ENCODE results near the gene URGCP. TPM values are rescaled to one million over a fixed set of nuclear protein-coding genes. Genes with fewer than 3 reads are reported as not detected.

The URGCP gene
- total RNA-seq, 1 experiment from 2014 or later: 29.8 TPM

DNA sequence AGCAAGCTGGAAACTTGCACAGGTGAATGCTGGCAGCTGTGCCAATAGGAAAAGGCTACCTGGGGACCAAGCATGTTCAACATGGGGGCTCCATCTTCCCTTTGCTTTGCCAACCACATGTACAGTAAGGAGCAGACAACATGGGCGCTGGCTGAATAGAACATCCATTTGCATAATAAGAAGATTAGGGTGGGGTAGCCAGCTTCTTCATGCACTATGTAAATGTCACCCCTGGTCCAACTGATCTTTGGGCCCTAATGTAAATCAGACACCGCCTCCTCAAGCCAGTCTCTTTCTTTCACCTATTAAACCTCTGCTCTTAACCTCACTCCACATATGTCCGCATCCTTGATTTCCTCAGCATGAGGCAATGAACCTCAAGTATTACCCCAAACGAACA is 63.1 kb downstream of the URGCP start:
- no peak overlapping the region for H3K9ac ChIP-seq (ENCODE audit: low read length)
- no TSS peak for BruUV-seq (replicated peaks)
- H3K79me2 ChIP-seq (ENCODE audit: low read length): no peaks in the 10 kb centered on the region
- H3K4me1 ChIP-seq (ENCODE audit: insufficient read depth, low read length): peaks cover 10% of the 10 kb centered on the region; the same call in 1 of the 2 replicates
- DNase-seq (no peak), ATAC-seq (no peak)
- no peak overlapping the region for H3K27ac ChIP-seq (ENCODE audit: low read length)
- no peaks in the 10 kb centered on the region; the same call in 1 of the 2 replicates for H3K36me3 ChIP-seq (ENCODE audit: low read depth, low read length)
- no peaks in the 10 kb centered on the region for H4K20me1 ChIP-seq (ENCODE audit: low read length)
- no peak overlapping the region for H3K4me3 ChIP-seq (ENCODE audit: low read length)
- H3K9me3 ChIP-seq (ENCODE audit: low read length): no peaks in the 10 kb centered on the region
- POLR2A ChIA-PET (ENCODE audit: unreplicated experiment): no interaction called here
- no peak overlapping the region for H3K4me2 ChIP-seq (ENCODE audit: low read length)
- no peak overlapping the region for H2AFZ ChIP-seq (ENCODE audit: low read length)
- H3K9me2 ChIP-seq (replicated peaks; ENCODE audit: low read length): no peaks in the 10 kb centered on the region
- TF ChIP-seq, protein P1, sequence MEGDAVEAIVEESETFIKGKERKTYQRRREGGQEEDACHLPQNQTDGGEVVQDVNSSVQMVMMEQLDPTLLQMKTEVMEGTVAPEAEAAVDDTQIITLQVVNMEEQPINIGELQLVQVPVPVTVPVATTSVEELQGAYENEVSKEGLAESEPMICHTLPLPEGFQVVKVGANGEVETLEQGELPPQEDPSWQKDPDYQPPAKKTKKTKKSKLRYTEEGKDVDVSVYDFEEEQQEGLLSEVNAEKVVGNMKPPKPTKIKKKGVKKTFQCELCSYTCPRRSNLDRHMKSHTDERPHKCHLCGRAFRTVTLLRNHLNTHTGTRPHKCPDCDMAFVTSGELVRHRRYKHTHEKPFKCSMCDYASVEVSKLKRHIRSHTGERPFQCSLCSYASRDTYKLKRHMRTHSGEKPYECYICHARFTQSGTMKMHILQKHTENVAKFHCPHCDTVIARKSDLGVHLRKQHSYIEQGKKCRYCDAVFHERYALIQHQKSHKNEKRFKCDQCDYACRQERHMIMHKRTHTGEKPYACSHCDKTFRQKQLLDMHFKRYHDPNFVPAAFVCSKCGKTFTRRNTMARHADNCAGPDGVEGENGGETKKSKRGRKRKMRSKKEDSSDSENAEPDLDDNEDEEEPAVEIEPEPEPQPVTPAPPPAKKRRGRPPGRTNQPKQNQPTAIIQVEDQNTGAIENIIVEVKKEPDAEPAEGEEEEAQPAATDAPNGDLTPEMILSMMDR (conservative IDR thresholded peaks at IDR 0.05; ENCODE audit: low read depth, low read length): no peak
- TF ChIP-seq EZH2 (IDR thresholded peaks at IDR 0.05; ENCODE audit: low read length, unreplicated experiment) (no peak), EZH2phosphoT487 (IDR thresholded peaks at IDR 0.05; ENCODE audit: borderline replicate concordance, low read length) (no peak)
- CTCF ChIA-PET: no interaction called here
- no peaks in the 10 kb centered on the region for H3F3A ChIP-seq (ENCODE audit: low read length, unreplicated experiment)
- intact Hi-C loops (cut with micrococcal nuclease): no loop called here
- H3K27me3 ChIP-seq (ENCODE audit: low read length): no peaks in the 10 kb centered on the region

DNA sequence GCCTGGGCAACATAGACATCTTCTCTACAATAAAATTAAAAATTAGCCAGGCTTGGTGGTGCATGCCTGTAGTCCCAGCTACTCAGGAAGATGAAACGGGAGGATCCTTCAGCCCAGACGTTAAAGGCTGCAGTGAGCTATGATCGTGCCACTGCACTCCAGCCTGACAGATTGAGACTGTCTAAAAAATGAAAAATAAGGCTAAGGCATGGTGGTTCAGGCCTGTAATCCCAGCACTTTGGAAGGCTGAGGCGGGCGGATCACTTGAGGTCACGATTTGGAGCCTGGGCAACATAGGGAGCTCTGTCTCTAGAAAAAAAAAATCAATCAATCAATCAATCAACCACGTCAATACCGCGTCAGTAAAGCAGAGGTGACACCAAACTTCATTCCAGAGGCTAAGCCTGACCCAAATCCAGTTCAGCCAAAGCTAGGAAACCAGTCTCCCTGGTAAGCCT is 68.2 kb downstream of the URGCP start:
- Histone ChIP-seq H3K27ac (ENCODE audit: low read length) (no peak overlapping the region), H3K9me3 (ENCODE audit: low read length) (no peaks in the 10 kb centered on the region), H4K20me1 (ENCODE audit: low read length) (no peaks in the 10 kb centered on the region), H3F3A (ENCODE audit: low read length, unreplicated experiment) (no peaks in the 10 kb centered on the region), H3K4me1 (ENCODE audit: insufficient read depth, low read length) (0 out of 2 replicates have a peak, but pooled peaks cover 3% of the 10 kb centered on the region), H3K79me2 (ENCODE audit: low read length) (no peaks in the 10 kb centered on the region), H2AFZ (ENCODE audit: low read length) (peak overlapping the region; percentile 97), H3K4me2 (ENCODE audit: low read length) (peak overlapping the region; percentile 95), H3K27me3 (ENCODE audit: low read length) (no peaks in the 10 kb centered on the region), H3K4me3 (ENCODE audit: low read length) (peak overlapping the region; percentile 68; the same call in 1 of the 2 replicates), H3K9me2 (replicated peaks; ENCODE audit: low read length) (no peaks in the 10 kb centered on the region), H3K9ac (ENCODE audit: low read length) (peak overlapping the region; percentile 42; the same call in 1 of the 2 replicates), H3K36me3 (ENCODE audit: low read depth, low read length) (no peaks in the 10 kb centered on the region; the same call in 1 of the 2 replicates)
- TF ChIP-seq EZH2phosphoT487 (IDR thresholded peaks at IDR 0.05; ENCODE audit: borderline replicate concordance, low read length) (no peak), EZH2 (IDR thresholded peaks at IDR 0.05; ENCODE audit: low read length, unreplicated experiment) (no peak)
- TF ChIP-seq, protein P1 (conservative IDR thresholded peaks at IDR 0.05; ENCODE audit: low read depth, low read length): no peak
- no peak for DNase-seq
- ChIA-PET POLR2A (ENCODE audit: unreplicated experiment) (no interaction called here), CTCF (interaction anchor here (0.6 to 1.1 kb wide), 3 partner anchors 108 to 363 kb away, joined by 3 to 14 read pairs (median 3); partner anchors contain the start of gene STK17A)
- no TSS peak for BruUV-seq (replicated peaks)
- ATAC-seq: no peak
- intact Hi-C loops (cut with micrococcal nuclease): loop anchor here (2.0 to 5.0 kb wide), 4 partner anchors 75 to 191 kb away; no protein-coding TSS in a partner anchor
